ENCODE data around the gene MYMX.

The MYMX gene

GRCh38 chr6:44264154-44265006, 47.7 kb downstream of the MYMX start:
- peak; percentile 54 for DNase-seq (ENCODE audit: low spot score)

- DNase-seq (ENCODE audit: low spot score), result peak; percentile 90
Measured at GRCh38 chr6:44265007-44265721, 48.4 kb downstream of the MYMX start, which contains the start of gene NFKBIE. TSS of gene NFKBIE (minus strand) at chr6:44265551. CDS start at chr6:44265346, 205 bp downstream.

DNA sequence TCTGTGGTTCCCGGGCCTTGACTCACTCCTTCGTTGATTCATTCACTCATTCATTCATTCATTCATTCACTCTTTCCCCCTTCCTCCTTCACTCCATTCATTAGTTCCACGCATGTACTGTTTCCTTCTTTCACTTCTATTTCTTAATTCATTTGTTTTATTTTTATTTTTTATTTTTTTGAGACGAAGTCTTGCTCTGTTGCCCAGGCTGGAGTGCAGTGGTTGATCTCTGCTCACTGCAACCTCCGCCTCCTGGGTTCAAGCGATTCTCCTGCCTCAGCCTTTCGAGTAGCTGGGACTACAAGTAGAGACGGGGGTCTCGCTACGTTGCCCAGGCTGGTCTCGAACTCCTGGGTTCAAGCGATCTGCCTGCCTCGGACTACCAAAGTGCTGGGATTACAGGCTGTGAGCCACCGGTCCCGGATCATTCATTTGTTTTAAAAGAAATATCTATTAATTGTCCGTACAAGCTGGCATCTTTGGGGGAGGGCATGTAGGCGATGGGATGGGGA, 49.1 kb downstream of the MYMX start:
- DNase-seq (ENCODE audit: low spot score), result no peak

GRCh38 chr6:44266347-44266746, 49.6 kb downstream of the MYMX start:
- DNase-seq (ENCODE audit: low spot score), result no peak

DNA sequence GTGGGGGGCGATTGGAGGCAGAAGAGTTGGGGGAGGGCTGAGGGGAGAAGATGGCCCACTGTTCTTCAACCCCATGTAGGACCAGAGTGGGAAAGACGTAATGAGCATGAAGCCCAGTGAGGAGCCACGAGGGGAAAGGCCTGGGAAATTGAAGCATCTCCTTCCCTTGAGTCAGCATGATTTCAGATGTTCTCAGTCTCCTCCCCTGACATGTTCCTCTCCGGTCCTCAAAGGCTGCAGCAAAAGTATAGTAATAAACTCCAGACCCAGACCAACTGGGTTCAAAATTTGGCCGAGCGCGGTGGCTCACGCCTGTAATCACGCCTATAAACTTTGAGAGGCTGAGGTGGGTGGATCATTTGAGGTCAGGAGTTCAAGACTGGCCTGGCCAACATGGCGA, 50.5 kb downstream of the MYMX start:
- no peak for DNase-seq (ENCODE audit: low spot score)
